ENCODE results near the gene HBZ.

GRCh38 chr16:200388-200787 is 47.9 kb downstream of the HBZ start:
- TF ChIP-seq CTCF (IDR thresholded peaks at IDR 0.05; ENCODE audit: low read length) (no peak), EZH2phosphoT487 (IDR thresholded peaks at IDR 0.05; ENCODE audit: low read length) (no peak)
